Measurements from ENCODE around the gene KRTAP29-1. TPM values are rescaled to one million over a fixed set of nuclear protein-coding genes. Genes with fewer than 3 reads are reported as not detected.

KRTAP29-1 gene
- total and polyA plus RNA-seq, 12 donors, result not detected

- Histone ChIP-seq H3K27me3 (no peaks in the 10 kb centered on the region), H3K9me3 (replicated peaks in 1 of 3) (no peaks in the 10 kb centered on the region), H3K36me3 (replicated peaks in 1 of 2) (no peaks in the 10 kb centered on the region), H3K4me1 (replicated peaks in 1 of 2) (no peaks in the 10 kb centered on the region), H3K27ac (no peak overlapping the region), H3K4me3 (no peak overlapping the region)
- intact Hi-C loops (cut with DNase I), result no loop called here
- WGBS, 4 donors, result 57 to 78% (median 64%) methylated on average over 5 of the region's 5 CpGs
- no peak for TF ChIP-seq CTCF (IDR thresholded peaks at IDR 0.05)
- no peak for TF ChIP-seq POLR2A (IDR thresholded peaks at IDR 0.05)
- no peak for DNase-seq
Observed at GRCh38 chr17:41301204-41301790, 1.4 kb downstream of the KRTAP29-1 start.

DNA sequence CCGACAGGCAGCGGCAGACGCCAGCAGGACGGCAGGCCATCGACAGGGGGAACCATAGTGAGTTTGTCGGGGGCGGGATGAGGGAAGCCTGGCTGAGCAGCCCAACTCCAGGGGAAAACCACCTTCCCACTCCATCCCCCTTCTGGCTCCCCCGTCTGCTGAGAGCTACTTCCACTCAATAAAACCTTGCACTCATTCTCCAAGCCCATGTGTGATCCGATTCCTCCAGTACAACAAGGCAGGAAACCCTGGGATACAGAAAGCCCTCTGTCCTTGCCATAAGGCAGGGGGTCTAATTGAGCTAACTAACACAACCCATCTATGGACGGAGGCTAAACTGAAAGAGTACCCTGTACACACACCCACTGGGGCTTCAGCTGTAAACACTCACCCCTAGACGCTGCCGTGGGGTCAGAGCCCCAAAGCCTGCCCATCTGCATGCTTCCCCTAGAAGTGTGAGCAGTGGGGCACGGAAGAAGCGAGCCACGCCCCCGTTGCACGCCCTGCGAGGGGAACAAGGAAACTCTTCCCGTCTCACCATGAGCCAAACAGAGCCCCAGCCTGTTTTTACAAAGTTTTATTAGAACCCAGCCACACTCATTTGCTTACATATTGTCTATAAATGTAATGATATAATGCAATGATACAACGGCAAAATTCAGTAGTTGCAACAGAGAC lies 4.1 kb downstream of the KRTAP29-1 start:
- TF ChIP-seq POLR2A (IDR thresholded peaks at IDR 0.05), result no peak
- no peak for TF ChIP-seq CTCF (IDR thresholded peaks at IDR 0.05)
- Histone ChIP-seq H3K27ac (no peak overlapping the region), H3K4me3 (no peak overlapping the region), H3K9me3 (replicated peaks in 1 of 3) (no peaks in the 10 kb centered on the region), H3K36me3 (replicated peaks in 1 of 2) (no peaks in the 10 kb centered on the region), H3K4me1 (replicated peaks in 1 of 2) (no peaks in the 10 kb centered on the region), H3K27me3 (no peaks in the 10 kb centered on the region)
- intact Hi-C loops (cut with DNase I), result no loop called here
- 85 to 91% (median 88%) methylated on average over 20 of the region's 20 CpGs for WGBS, 4 donors
- no peak for DNase-seq

DNA sequence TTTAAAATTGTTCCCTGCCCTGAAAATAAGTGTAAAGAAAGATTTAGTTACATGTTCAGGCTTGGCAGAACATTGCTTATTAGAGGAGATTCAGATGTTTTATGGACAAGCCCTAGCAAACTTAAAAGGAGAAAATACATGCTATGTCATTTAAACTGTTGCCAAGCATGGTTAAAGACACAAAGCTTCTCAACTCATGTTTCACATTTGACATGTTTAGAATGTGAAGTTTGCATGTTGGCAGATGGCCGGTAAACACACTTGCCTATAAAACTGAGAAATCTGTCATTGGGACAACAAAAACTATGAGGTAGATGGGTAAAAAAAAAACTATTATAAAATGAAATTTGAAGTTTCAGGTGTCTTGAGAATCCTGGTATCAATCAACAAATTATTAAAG lies 5.8 kb downstream of the KRTAP29-1 start:
- no peak for DNase-seq
- no peaks in the 10 kb centered on the region for H3K4me1 ChIP-seq (replicated peaks in 1 of 2)
- no peak overlapping the region for H3K27ac ChIP-seq
- H3K27me3 ChIP-seq, result no peaks in the 10 kb centered on the region
- H3K4me3 ChIP-seq, result no peak overlapping the region
- TF ChIP-seq CTCF (IDR thresholded peaks at IDR 0.05) (no peak), POLR2A (IDR thresholded peaks at IDR 0.05) (no peak)
- 67 to 80% (median 73%) methylated on average over 1 of the region's 1 CpG for WGBS, 4 donors
- H3K36me3 ChIP-seq (replicated peaks in 1 of 2), result no peaks in the 10 kb centered on the region
- intact Hi-C loops (cut with DNase I), result no loop called here
- no peaks in the 10 kb centered on the region for H3K9me3 ChIP-seq (replicated peaks in 1 of 3)

DNA sequence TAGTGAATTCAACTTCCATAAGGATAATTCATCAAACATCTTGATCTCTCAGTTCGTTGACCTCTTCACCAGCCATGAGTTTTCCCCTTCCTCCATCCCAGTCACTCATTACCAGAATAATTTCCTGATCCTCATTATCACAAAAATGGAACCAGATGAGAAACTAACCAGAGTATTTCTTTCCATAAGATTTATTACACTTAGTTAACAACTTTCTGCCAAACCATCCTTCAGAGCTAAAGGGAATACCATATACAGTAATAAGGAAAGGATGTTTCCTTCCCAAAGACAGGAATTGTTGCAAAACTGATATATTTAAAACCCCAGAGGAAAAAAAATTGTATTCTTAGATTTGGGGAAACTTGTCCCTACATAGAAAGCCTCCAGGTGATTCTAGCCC lies 8.6 kb downstream of the KRTAP29-1 start:
- Histone ChIP-seq H3K4me3 (no peak overlapping the region), H3K36me3 (replicated peaks in 1 of 2) (no peaks in the 10 kb centered on the region), H3K4me1 (replicated peaks in 1 of 2) (no peaks in the 10 kb centered on the region), H3K27me3 (no peaks in the 10 kb centered on the region), H3K27ac (no peak overlapping the region), H3K9me3 (replicated peaks in 1 of 3) (no peaks in the 10 kb centered on the region)
- DNase-seq, result no peak
- 62 to 86% (median 73%) methylated on average over 1 of the region's 1 CpG for WGBS, 4 donors
- intact Hi-C loops (cut with DNase I), result no loop called here
- TF ChIP-seq POLR2A (IDR thresholded peaks at IDR 0.05) (no peak), CTCF (IDR thresholded peaks at IDR 0.05) (no peak)

Measured in adrenal gland (tissue), 12 donors.